Measurements from ENCODE around the gene DDX24.
A peak's percentile ranks its signal among the peaks of the same experiment; 100 is the strongest.

Gene DDX24, protein sequence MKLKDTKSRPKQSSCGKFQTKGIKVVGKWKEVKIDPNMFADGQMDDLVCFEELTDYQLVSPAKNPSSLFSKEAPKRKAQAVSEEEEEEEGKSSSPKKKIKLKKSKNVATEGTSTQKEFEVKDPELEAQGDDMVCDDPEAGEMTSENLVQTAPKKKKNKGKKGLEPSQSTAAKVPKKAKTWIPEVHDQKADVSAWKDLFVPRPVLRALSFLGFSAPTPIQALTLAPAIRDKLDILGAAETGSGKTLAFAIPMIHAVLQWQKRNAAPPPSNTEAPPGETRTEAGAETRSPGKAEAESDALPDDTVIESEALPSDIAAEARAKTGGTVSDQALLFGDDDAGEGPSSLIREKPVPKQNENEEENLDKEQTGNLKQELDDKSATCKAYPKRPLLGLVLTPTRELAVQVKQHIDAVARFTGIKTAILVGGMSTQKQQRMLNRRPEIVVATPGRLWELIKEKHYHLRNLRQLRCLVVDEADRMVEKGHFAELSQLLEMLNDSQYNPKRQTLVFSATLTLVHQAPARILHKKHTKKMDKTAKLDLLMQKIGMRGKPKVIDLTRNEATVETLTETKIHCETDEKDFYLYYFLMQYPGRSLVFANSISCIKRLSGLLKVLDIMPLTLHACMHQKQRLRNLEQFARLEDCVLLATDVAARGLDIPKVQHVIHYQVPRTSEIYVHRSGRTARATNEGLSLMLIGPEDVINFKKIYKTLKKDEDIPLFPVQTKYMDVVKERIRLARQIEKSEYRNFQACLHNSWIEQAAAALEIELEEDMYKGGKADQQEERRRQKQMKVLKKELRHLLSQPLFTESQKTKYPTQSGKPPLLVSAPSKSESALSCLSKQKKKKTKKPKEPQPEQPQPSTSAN

DNA sequence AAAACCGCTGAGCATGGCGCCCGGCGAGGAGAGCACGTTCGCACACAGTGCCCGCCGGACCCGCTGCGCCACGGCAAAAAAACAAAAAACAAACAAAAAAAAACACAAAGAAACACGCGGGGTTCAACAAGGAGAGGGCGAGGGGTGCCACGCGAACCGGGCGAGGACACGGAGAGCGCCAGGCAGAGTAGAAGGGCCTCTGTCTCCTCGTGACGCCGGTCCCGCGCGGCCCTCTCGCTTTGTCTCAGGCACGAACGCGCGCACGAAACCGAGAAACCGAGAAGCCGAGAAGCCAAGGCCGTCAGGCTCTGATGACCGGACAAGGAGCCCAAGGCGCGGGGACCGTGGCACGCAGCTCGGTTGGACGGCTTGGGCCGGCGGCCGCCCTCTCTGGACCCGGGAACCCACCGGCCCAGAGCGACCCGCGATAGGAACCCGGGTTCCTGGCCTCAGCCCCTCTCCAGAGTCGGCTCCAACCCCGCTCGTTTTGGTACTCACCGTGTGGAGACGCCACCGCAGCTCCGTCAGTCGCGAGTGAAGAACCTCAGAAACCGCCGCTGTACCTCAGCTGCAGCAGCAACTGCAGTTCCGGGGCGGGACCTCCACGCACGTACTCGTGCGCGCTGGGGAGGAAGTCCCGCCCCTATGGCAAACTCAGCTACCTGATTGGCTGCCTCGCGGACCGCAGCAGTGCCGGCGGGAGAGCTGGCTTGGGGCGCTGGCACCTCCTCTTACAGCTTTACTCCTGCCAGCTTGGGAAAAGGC is at the start of gene DDX24, which contains the start of gene IFI27L1:
TSS of gene DDX24 (minus strand) at position 582 of the 765 bp plus-strand sequence. CDS start 1,460 bp downstream, outside the sequence.
TSS of gene IFI27L1 (plus strand) at position 690 of the 765 bp plus-strand sequence. CDS start 15,628 bp downstream, outside the sequence.
- peak; percentile 90 to 96 (median 94) for DNase-seq (ENCODE audit: low read depth in 3 of 3)

DNA sequence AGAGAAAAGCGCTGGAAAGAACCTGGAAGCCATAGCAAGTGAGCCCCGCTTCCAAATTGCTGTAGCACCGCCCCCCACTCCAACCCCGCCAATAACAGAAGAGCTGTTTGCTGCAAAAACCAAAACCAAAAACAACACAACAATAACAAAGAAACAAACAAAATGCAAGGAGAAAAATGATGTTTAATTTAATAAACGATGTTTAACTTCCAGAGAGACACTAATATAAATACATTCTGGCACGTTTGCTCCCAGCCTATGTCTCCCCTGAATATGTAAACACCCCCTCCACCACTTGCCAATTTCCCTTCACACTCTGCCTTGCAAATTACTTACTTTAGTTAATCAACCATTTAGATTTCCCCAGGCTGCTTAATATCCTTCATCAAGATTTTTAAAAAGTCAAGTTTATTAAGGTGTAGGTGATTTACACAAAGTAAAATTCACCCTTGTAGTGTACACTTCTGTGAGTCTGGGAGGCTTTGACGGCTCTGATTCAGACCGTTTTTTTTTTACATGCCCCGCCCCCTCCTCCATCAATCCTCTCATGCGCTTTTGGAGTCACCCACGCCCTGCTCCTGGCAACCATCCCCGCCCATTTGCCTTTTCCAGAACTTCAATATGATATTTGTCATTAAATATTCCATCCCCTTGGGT is 48.9 kb upstream of the DDX24 start:
- DNase-seq (ENCODE audit: low read depth in 3 of 3) = peak in 1 of 3 experiments; percentile 14

DNA sequence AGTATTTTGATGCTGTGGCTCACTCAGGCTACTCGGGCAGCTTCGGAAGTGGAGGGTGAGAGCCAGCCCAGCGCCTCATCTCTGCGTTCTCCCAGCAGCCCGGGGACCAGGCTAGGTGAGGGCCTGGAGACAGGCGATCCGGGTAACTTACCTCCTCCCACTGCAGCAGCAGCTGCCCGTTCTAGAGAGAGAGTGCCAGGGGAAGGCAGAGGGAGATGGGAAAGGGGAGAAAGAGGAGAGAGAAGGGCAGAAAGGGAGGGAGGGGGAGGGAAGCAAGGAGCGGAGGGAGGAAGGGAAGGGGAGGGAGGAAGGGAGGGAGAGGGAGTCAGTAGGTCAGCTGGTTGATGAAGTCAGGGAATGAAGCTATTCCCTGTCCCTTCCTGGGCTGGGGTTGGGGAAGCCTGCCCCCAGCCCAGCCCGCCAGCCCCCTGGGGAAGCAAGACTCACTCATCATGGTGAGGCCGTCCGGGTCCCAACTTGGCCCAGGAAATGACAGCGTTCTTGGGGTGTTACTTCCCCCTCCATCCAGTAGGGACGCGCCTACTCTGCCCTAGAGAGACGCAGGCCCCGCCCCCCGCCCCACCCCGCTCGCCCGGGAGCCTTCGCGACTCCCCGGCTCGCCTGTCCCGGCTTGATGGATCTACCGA is 48.2 kb upstream of the DDX24 start, which contains the start of gene IFI27L2:
TSS of gene IFI27L2 (minus strand) at position 494 of the 647 bp plus-strand sequence. CDS start at position 454, 40 bp downstream.
- DNase-seq (ENCODE audit: low read depth in 3 of 3) = peak; percentile 29 to 74 (median 47)

DNA sequence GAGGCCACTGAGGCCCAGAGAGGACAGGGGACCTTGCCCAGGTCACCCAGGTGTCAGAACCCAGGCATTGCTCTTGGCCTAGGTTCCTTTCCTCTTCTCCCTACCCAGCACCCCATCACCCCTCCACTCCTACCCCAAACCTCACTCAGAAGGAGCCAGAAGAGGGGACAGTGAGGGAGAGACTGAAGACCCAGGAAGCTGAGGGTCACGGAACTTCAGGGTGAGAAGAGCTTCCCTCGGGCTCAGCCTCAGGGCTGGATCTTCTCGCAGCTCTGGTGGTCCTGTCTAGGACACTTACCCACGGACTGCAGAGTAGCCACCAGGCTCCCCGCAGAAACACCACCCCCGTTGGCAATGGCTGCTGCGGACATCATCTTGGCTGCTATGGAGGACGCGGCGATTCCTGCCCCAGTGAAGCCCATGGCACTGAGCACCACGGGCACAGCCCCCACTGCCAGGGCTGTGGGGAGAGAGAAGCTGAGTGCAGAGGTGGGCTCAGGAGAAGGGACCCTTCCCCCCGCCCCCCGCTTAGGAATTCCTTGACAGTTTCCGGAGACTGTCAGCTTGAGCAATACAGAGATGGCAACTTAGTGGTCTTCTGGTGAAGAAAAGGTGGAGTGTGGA is 47.3 kb upstream of the DDX24 start:
- no peak for DNase-seq (ENCODE audit: low read depth in 3 of 3)

DNA sequence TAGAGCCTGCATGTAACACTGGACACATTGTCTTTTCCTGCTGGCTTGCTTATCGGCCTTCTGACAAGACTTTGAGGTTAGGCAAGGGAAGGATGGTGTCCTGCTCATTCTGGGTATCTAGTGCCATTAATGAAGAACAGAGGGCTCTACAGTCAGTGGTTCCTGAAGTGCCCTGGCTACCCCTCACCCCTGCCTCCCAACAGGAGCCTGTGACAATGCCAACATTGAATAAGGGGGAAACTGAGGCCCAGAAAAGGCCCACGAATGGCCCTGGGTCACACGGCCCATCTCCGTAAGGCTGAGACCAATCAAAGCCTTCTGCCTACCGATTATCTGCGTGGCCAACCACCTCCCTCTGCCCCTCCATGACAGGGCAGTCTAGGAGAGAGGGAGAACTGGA is 46.3 kb upstream of the DDX24 start:
- DNase-seq (ENCODE audit: low read depth in 3 of 3) = no peak

DNA sequence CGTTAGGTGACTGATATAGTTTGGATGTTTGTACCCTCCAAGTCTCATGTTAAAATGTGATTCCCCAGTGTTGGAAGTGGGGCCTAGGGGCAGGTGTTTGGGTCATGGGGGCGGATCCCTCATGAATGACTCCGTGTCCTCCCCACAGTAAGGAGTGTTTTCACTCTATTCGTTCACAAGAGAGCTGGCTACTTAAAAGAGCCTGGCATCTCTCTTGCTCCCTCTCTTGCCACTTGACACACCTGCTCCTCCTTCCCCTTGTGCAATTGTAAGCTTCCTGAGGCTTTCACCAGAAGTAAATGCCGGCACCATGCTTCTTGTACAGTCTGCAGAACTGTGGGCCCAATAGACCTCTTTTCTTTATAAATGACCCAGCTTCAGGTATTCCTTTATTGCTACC is 45.8 kb upstream of the DDX24 start:
- no peak for DNase-seq (ENCODE audit: low read depth in 3 of 3)

DNA sequence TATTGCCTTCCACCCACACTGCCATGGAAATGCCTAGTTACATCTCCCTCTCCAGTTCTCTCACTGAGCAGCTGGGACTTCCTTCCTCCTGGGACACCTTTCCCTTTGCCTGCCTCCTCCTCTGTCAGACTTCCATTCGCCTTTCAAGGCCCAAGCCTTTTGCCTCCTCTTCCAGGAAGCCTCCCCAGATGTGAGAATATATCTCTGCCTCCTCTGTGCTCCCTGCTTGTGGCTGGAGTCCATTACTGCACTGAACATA is 45.3 kb upstream of the DDX24 start:
- DNase-seq (ENCODE audit: low read depth in 3 of 3) = no peak

DNA sequence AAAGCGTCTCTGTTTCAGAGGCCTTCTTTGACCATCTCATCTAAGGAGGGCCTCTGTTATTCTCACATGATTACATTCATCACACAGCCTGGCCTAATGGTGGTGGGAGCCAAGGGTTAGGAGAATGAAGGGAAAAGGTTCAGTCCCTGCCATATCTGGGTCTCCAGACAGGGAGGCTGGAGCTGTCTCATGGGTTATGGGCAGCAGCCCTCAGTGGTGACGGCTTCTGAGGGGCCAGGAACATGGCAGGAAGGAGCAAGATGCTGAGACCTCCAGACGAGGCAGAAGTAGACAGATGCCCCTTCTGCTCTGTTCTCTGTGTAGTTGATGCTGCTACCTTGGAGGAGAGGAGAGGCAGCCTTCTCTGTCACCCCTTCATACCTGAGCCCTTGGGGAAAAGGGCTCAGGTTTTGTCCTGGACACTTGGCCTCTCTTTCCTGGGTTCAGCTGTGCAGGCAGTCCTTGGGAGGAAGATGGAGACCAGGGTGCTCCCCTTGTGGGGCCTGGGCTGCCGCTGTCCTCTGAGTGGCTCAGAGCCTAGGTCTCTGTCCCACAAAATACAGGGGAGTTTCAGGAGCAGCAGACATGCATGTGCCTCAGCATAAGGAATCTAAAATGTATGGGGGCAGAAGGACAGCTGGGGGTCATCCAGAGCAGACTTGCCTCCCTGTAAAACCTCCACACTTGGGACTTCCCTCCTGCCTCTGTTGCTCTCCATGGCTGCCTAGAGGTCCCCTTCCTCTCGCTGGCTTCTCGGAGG is 44.8 kb upstream of the DDX24 start:
- DNase-seq (ENCODE audit: low read depth in 3 of 3) = no peak

DNA sequence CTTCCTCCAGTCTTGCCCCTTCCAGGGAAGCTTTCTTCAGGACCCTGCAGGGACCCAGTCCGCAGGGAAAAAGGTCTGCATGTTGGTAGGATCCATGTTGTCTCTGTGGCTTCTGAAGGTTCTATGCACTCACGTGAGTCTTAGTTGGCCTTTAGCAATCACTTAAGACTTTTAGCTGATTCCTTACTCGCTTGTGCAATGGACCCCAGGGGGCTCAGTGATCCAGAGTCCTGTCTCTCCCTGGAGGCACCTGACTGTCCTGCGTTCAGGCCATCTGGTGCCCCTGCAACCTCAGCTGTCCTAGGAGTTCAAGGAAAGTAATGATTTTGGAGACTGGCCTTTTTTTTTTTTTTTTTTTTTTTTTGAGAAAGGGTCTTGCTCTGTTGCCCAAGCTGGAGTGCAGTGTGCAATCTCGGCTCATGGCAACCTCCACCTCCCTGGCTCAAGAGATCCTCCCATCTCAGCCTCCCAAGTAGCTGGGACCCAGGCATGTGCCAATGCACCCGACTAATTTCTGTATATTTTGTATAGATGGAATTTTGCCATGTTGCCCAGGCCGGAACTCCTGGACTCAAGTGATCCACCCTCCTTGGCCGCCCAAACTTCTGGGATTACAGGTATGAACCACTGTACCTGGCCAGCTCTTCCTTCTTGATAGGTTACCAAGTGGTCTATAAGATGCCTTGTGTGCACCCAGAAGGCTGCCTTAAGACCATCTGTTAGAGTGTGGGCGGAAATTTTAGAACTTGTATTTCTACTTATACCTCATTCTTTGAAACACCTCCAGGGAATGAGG is 43.8 kb upstream of the DDX24 start:
- no peak for DNase-seq (ENCODE audit: low read depth in 3 of 3)

DNA sequence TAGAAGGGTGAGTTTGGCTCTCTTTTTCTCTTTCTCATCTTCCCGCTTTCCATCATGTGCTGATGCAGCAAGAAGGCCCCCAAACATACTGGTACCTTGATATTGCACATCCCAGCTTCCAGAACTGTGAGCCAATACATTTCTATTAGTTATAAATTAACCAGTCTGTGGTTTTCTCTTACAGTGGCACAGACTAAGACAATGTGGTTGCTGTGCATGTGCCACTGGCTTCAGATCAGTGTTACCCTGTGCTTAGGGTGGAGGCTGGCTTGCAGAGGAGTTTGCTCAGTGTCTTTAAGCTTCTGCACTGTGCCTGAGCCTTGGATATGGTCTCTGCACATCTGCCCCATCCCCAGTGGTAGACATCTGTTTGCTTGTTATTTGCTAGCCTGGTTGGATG is 42.9 kb upstream of the DDX24 start:
- no peak for DNase-seq (ENCODE audit: low read depth in 3 of 3)

DNA sequence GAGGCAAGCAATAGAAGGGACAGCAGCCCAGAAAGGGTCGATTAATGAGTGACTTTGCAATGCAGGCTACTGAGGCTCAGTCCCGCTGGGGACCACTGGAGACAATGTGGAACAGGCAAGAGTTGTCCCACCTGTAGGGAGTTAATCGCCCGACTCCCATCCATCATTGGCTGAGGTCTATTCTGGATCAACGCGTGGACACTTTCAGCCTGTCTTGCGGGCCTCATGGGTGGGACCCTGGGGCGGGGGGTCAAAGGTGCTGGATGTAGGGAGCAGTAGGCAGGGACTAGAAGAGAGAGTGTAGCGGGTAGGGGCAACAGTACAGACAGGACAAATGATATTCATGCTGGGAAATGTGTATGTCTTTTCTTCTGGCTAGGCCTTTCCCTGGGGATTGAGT is 42.3 kb upstream of the DDX24 start:
- no peak for DNase-seq (ENCODE audit: low read depth in 3 of 3)

DNA sequence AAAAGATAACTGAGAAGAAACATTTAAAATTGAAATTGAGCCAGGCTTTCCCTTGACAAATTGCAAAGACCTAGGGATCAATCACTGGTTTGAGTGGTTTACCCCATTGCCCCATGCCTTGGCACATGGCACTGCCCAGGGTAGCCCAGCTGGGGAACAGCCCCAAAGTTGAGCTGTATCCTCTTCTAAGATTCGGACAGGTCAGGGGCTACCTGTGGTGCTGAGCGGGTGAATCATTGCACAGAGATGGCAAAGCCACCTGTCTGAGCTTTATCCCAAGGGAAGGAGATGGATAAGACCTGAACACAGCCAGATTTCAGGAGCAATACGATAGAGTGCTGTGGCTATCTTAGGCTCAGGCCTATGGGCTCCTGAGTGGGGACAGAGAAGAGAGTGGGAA is 41.4 kb upstream of the DDX24 start:
- DNase-seq (ENCODE audit: low read depth in 3 of 3) = no peak

DNA sequence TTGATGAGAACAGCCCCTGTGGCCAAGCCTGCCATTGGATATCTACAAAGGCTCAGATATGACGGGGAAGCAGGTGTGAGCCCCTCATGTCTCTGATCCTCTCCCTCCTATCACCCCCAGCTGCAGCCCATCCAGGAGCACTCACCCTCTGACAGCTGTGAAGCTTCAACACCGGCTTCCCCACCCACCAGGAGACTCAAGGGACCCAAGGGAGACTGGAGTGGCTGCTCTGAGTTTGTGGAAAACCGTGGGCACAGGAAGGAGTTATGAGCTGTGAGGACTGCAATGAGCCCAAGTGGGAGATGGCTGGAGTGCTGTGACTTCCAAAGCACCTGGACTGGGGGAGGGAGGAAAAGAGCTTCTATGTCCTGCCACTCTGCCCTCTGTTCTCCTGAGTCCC is 40.5 kb upstream of the DDX24 start:
- no peak for DNase-seq (ENCODE audit: low read depth in 3 of 3)

DNA sequence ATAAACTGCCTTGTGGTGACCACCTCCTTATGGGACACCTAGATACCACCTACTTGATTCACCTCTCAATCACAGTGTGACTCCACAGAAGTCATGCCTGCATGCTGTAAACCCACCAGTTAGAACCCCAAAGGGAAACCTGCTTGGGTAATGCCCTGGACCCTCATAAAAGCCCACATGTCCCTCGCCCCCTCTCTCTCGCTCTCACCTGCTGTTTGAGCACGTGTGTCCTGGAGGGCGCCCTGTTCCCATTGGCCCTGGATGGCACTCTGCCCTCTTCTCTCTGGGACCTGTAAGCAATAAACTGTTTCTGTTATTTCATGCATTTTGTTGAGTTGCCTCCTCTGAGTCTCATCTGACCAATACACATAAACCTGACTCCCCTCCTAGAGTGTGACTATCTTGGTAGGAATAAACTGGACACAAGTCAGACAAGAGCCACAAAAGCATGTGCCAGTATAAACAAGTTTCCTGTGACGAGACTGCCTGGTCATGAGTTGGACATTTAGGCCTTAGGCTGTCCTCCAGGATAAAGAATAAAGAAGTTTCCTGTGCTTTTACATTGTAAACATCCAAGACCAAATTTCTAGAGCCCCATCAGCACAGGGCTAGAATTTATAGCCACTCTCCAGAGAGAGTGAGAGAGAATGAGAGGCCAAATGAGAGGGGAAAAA is 39.8 kb upstream of the DDX24 start:
- no peak for DNase-seq (ENCODE audit: low read depth in 3 of 3)

DNA sequence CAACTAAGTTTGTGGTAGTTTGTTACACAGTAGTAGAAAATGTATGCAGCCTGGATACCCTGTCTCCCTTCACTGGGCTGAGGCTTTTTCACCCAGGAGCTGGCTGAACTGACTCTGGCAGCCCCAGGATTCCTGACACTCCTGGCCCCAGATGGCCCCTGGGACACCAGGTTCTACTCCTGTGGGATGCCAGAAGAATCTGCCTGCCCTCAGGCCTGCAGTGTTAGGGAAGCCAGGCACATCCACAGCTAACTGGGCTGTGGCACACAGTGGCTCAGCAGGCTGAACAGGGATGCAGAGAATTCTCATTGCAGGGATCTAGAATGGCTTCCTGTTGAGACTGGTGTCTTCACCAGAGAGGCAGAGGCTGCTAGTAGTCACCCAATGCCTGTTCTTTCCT is 38.1 kb upstream of the DDX24 start:
- DNase-seq (ENCODE audit: low read depth in 3 of 3) = no peak

DNA sequence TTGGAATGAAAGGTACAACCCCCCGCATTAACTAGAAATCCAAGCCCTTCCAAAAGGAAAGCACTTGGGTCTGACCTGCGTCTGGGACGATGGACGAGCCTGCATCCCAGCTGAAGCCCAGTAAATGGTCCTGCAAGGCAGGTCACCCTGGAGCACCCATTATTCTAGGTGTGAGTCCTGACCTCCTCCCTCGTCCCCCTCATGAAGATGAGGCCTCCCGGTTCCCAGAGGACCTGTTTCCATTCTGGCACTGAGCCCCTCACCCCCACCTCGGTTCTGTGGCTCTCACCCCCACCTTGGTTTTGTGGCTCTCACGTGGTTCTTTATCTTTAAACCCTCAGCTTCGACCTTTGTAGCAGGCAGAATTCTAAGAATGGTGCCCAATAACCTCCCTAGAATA is 36.9 kb upstream of the DDX24 start:
- DNase-seq (ENCODE audit: low read depth in 3 of 3) = no peak

DNA sequence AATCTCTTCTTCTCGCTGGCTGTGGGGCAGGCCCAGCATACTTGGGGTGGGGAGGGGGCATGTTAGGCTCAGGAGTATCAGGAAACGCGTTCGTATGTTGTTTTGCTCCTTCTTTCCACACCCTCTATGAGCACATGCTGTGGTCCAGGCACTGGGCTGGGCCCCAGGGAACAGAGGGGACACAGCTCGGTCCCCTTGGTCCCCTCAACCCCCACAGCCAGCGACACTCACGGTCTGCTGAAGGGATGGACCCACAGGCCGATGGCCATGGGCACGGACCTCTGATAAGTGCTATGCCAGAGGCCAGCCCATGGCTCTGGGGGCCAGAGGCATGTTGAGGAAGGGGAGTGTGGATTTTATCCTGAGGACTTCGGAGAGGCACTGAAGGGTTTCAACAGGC is 35.7 kb upstream of the DDX24 start:
- no peak for DNase-seq (ENCODE audit: low read depth in 3 of 3)

DNA sequence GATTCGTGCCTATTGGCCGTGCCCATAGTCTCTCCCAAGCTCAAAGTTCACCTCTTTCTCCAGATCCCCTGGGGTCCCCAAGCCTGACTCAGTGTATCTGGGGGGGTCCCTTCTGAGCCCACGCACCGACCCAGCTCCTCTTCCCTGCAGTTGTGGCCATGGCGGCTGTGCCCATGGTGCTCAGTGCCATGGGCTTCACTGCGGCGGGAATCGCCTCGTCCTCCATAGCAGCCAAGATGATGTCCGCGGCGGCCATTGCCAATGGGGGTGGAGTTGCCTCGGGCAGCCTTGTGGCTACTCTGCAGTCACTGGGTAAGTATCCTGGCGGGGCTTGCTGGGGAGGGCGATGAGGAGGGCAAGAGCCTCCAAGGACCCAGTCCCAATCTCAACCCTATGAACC is 34.6 kb upstream of the DDX24 start:
- no peak for DNase-seq (ENCODE audit: low read depth in 3 of 3)
